ENCODE data around the gene NBAS.

- TF ChIP-seq POLR2A (IDR thresholded peaks at IDR 0.05; ENCODE audit: low read length) (no peak), GATA1 (IDR thresholded peaks at IDR 0.05; ENCODE audit: low read depth, low read length) (no peak)
Measured at GRCh38 chr2:15481000-15481399, 80.1 kb downstream of the NBAS start.
